HG03139 (cell line): Measurements from ENCODE around the gene ABI1.
"Not testable (repeated sequence)": the region's sequence is repeated elsewhere in the genome, so short reads cannot be mapped to it uniquely, and the experiment has no call there.

Experiments used
- ATAC-seq: cut with Tn5 transposase; IDR thresholded peaks from one replicate; pipeline ENCODE4 v1.9.1; 2021; ENCODE audit not compliant: unreplicated experiment

The ABI1 gene

DNA sequence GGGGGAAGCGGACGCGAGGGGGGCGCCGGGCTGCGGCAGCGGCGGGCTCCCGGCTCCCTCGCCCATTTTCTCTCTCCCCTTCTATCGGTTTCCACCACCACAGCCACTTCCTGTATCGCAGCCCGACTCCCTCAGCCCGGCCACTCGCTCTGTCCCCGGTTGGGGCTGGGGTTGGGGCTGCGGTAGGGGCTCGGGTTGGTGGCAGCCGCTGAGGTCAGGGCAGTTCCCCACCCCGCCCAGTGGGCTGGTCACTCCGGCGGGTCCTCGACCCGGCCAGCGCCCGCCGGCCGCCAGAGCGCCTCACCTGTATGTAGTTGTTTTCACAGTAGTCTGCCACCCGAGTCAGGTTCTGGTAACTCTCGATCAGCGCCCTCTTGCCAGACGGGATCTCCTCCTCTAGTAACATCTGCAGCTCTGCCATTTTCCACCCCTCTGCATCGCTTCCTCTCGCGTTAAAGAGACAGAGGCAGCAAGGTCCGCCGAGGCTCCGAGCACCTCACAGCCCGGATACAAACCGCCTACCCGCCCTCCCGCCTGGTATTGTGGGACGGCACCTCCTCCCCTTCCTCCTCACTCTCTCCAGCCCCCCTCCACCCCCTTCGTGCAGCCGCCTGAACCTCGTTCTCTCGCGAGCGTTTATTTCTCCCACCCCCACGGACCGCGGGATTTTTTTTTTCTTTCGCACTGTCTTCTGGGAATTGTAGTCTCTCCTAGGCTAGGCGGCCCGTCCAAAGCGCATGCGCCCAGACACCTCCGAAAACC lies at the start of gene ABI1:
TSS of gene ABI1 (minus strand) at position 516 of the 762 bp plus-strand sequence. CDS start at position 421, 95 bp downstream.
- ATAC-seq: peak; percentile 59

DNA sequence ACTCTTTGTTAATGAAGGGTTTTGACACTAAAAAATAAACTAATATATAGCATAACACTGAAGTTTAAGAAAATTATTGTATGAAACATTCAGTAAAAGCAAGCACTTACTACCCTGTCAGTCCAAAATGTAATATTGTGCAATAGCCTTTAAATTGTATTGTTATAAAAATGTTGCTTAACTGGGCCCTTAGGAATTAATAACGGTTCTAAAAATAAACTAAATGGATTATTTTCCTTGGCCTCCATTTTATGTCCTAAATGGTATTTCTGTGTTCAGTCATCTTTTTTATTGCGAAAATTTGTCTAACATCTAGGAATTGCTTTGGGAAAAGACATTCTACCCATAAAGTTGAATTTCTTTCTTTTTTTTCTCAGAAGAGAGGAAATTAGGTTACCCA lies 49.0 kb upstream of the ABI1 start:
- ATAC-seq: no peak

DNA sequence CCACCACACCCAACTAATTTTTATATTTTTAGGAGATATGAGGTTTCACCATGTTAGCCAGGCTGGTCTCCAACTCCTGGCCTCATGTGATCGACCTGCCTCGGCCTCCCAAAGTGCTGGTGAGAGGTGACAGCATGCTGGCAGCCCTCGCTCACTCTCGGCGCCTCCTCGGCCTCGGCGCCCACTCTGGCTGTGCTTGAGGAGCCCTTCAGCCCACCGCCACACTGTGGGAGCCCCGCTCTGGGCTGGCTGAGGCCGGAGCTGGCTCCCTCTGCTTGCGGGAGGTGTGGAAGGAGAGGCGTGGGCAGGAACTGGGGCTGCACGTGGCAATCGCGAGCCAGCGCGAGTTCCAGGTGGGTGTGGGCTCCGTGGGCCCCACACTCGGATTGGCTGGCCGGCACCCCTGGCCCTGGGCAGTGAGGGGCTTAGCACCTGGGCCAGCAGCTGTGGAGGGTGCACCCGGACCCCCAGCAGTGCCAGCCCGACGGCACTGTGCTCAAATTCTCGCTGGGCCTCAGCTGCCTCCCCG lies 44.6 kb upstream of the ABI1 start:
- not testable (repeated sequence) for ATAC-seq

DNA sequence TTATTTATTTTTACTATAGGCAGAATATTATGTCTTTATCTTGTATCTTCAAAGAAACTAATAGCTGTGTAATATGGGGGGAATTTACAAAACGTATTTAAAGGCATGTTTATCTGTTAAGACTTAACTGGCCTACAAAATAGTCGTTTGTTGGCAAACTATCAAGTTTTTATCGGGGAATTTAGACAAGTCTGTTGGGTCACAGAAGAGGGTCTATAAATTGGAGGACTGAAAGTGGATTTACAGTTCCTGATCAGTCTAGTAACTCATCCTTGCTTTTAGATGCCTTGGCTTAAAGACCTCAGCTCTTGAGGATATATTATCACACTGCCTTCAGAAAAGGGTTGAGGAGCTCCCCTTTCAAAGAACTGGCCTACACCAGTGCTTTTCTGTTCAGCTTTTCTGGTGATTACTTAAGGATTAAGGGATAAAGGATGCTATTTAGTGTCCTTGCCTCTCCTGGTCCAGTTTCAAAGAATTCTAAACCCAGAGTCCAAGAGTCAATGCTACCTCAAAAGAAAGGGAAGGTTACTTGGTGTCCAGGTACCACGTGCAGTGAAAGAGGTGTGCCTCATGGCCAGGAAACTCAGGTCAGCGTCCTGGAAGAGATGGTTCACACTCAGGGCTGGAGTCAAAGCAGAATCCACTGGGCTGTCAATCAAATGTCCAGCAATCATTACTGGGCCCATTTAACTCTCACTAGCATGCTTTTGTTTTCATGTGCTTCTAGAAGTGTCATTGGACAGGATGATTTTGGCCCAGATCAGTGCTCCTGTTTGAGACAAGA lies 42.9 kb upstream of the ABI1 start:
- ATAC-seq: no peak

DNA sequence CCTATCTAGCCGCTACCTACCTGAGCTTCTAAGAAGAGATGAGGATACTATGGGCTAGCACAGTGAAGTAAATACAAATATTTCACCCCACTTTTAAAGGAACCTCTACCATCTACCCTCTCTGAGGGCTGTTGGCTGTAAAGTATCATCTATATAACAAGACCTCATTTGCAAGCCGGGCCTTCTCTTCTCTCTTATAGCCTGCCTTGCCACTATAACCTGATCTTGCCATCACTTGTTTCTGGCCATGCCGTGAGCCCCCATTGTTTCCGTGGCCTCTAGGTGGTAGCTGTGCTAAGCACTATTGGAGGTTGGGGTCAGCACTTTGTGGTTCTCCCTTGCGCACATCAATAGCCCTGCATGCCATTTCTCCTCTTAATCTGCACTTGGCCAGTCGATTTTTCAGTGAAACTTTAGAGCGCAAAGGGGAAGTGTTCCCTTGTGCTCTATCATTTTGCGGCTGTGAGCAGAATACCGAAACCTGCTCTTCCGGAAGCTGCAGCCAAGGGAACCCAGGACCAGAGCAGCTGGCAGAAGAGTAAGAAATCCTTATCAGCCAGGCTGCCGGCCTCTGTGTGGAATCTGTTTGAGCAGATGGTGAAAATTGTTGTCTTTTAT lies 31.7 kb upstream of the ABI1 start:
- peak; percentile 89 for ATAC-seq

DNA sequence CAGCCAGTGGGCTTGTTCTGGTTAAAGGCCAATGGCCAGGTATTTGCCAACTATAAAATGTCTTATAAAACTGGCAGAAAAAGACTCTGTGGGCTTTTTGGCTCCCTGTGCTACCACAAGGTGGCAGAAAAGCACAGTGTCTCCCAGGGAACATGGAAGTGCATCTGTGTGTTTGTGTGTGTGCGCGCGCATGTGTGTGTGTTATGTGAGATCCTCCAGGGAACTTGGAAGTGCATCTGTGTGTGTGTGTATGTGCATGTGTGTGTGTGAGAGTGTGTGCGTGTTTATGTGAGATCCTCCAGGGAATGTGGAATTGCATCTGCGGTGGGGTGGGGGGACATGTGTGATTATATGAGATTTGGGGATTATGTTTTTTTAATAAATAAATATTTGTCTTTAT lies 30.2 kb upstream of the ABI1 start:
- no peak for ATAC-seq

DNA sequence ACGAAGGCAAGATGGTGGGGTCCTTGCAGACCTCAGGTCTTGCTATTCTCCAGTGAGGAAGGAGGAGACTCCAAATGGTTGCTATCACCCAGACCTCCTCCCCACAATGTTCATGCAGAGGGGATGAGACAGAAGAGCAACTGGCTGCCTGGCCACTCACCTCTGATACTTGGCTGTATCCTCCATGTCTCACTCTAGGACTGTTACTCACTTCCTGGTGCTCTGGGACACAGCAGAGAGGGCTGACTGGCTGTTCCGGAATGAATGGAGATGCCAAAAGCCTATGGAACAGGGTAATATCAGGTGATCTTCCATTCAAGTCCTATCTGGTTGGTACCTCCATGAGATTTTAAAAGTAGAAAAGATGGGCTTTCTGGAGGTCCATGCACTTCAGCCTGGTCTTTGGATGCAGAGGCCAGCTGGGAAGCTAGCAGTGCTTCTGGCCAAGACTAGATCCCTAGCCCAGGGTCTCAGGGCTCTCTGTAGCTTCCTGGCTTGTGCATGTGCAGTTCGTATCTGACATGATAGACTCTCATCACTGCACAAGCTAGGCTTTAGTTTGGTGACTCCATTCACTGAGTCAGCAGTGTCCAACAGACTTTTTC lies 27.0 kb upstream of the ABI1 start:
- no peak for ATAC-seq

DNA sequence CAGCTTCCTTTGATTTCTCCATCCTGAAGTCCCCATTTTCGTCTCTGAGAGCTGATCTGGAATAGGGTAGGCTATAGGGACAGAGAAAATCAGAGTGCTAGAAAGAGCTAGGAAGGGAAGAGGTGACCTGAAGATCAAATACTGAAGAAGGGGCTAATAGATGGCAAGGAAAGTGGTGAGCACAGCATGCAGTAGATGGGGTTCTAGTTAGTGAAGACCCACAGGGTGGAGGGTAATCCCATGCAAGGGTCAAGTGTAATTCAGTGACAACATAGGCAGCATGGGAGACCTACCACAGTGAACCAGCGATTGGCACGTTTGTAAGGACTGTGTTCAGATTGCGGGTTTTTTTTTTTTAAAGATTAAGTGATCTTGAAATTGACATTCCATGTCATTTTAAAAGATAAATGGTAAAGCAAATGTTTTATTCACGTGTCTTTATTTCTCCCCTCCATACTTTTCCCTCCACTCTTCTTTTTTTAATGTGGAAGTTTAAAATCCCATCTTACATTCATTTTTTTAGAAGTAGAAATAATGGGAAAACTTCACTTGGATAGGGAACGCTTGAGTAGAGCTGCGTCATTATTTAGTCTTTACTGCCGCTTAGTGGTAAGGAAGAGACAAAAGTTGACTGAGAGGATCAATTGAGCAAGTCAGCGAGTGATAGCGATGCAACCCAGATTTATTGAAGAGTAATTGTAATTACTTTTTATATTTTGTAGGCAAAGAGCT lies 21.0 kb upstream of the ABI1 start:
- no peak for ATAC-seq

DNA sequence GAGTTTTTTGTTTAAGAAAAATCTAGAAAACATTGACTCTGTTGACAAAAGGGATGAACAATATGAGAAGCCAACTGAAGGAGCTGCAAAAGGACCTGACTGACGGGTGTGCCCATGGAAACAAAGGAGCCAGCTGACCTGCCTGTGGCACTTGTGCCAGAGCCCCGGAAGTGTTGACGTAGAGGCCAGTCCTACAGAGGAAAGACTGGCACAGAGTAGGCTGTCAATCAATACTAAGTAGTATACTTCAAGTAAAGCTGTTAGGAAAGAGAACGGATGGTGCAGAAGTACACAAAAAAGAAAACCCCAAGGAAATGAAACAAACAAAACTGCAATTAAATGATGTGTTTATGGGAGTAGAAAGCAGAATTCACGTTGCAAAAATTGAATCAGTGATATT lies 19.0 kb upstream of the ABI1 start:
- ATAC-seq: no peak

DNA sequence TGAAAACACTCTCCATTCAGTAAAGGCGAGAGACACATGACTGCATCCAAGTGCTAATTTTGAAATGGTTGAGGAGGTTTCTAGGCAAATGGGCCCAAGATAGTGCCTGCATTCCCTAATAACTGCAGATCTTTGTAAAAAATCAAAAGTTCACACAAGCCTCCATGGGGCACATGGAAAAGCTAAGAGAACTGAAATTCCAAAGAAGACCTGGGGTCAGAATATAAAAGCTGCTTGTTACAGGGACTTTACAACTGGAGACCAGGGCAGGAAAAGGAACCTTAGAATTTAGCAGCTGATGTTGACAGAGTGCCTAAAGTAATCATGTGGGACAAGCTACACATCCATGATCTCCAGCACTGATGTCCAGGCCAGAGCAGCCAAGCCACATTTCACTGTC lies 10.0 kb upstream of the ABI1 start:
- no peak for ATAC-seq

DNA sequence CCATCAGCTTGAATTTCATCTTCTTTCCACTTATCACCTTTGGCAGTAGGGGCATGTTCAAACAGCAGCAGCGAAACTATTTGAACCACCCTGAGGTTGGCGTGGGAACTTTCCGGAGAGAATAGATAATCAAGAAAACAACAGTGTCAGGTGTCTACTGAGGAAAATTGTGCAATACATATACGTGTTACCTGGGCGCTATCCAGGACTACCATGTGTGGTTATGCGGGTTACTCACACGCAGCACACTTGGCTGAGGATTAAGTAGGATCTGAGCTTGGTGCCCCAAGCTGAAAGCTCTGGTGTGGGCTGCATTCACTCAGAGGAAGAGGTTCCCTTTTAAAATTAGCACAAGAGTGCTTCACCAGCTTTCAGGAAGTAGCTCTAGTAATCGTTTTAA lies 8.8 kb upstream of the ABI1 start:
- ATAC-seq: no peak

DNA sequence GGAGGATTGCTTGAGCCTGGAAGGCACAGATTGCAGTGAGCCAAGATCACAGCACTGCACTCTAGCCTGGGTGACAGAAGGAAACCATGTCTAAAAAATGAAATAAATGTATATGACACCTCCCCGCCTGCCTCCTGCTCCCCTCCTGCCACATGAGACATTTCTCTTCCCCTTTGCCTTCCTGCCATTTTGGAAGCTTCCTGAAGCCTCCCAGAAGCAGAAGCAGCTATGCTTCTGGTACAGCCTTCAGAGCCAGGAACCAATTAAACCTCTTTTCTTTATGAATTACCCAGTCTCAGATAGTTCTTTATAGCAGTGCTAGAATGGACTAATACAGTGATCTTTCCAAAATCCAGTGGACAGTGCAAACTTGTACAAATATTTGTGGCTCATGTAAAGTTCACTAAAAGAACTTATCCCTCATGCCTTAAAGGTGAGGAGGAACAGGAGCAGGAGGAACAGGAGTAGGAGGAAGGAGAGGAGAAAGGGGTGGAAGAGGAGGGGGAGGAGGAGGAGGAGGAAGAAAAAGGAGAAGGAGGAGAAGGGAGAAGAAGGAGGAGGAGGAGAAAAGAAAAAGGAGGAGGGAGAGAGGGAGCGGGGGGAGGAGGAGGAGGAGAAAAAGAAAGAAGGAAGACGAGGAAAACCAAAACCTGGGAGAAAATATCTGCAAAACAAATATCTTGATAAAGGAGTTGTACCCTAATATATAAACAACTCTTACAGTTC lies 2.8 kb upstream of the ABI1 start:
- ATAC-seq: no peak

DNA sequence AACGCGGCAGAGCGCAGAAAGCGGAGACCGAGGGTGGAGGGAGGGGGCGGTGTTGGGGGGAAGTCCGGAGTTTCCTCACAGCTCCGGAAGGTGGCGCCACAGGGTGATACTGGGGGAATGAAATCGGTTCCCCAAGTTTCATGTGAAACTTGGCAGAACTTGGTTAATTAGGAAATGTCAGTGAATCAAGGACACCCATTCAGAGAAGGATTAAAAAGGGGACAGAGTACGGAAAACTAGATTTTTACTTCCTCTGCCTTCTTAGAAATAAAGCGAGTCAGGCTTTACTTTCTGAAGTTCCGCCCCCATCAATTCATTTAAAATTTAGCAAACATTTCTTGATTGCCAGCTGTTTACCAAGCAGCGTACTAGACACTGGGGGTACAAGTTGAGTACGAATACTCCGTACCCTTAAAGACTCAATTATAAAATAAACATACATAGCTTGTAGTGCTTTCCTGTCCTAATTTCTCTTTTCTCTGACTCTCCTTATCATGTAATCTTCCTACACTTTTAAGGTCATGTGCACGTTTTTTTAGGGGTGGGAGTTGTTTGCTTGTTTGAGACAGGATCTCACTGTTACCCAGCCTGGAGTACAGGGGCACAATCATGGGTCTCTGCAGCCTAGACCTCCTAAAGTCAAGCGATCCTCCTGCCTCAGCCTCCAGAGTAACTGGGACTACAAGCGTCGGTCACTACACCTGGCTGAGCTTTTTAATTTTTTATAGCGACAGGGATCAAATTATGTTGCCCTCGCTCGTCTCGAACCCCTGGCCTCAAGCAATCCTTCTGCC lies 644 bp upstream of the ABI1 start:
- no peak for ATAC-seq

DNA sequence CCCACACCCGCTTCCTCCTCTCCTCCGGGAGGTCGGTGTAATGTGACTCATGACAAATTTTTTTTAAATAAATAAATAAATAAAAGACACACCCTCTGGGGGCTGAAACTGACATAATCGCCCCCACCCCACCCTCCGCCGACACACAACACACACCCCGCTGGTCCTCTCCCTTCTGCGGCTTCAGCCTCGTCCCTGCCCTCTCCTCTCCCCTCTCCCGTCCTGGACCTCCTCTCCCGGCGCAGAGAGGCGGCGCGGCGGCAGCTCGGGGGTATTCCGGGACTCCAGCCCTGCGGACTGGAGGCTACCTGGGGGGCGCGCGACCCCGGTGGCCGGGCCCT lies 686 bp downstream of the ABI1 start:
- ATAC-seq: peak; percentile 12

DNA sequence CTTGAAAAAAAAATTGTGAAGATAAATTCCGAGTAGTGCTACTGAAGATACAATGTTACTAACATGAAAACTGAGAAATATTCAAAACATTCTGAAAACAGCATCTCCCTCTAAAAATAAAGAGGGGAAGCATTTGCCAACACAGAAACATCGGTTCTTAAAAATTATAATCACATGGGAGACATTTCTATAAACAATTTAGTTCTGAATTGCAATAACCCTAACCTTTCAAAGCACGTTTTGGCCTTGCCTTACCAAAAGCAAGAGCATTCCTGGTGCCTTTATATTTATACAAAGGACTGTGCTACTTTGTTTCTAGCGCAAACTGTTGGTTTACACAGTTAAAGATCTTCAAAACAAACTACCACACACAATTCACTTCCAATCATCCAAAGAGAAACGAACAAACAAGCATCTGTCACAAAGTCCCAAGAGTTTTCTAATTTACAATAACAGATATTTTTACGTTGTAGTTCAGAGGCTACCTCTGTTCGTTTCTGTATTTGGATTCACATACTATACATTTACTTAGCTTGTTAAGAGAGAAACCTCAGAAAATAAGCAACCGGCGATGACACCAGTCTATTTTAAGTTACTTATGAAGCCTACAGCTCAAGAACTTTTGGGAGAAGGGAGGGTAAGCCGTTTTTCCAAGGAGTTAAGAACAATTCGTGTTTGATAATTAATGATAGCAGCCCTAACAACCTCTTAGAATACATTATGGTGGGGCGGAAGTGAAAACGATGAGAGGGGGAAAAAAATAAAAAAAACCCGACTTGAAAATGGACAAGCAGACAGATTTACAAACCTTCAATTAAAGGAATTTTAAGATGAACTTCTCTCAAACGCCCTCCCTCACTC lies 1.3 kb downstream of the ABI1 start:
- ATAC-seq: no peak

DNA sequence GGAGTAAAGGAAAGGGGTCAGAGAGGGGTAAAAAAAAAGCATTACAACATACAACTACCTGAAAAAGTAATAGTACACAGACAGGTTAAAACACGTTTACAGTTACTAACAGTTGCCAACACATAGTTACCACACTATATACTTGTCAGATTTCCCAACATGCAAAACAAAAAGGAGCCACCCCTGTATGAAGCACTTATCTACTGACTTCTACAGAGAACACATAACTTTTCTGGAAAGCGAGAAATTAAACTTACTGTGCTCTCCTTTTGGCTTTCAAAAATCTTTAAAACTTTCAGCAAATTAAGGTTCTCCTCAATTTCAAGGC lies 2.1 kb downstream of the ABI1 start:
- no peak for ATAC-seq

DNA sequence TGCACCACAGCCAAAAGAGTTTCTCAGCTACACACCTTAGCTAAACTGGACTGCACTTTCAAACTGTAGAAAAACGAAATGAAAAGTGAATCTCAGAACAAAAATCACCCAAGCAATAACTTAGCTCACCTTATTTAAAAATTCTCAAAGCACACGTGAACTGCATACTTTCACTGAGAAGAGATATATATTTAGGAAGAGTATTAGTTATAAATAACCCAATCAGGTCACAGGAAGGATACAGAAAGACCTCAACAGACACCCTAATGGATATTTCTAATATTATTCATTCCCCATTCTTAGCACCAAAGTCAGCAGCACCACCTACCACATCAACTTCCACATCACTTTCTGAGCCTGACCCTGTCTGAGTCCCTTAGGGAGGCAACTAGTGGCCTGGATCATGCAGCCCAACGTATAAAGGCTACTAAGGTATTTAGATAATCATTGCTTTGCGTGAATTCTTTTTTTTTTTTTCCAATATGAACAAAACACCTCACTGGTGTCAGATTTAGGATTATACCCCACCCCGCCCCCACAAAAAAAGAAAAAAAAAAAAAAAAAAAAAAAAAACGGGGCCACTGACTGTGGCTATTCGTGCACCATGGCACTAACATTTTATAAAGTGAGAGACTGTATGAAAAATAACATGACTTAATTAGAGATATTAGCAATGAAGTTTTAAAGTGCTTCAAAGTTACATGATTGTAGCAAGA lies 2.6 kb downstream of the ABI1 start:
- no peak for ATAC-seq

DNA sequence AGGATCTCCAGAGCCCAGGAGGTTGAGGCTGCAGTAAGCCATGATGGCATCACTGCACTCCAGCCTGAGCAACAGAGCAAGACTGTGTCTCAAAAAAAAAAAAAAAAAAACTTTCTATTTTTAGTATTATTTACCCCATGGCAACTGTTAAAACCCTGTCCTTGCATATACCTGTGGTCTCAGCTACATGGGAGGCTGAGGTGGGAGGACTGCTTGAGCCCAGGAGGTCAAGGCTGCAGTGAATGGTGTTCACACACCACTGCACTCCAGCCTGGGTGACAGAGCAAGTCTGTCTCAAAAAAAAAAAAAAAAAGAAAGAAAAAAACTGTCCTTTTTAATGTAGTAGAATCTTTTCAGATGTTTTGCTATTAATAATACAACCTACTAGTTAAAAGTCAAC lies 3.2 kb downstream of the ABI1 start:
- not testable (repeated sequence) for ATAC-seq
